A673 (cell line): Measurements from ENCODE around the gene FURIN. TPM values are rescaled to one million over a fixed set of nuclear protein-coding genes. Genes with fewer than 3 reads are reported as not detected.

Experiments used
- BruUV-seq: library from RNA; stranded (reverse); fragments of 400-500 nt; replicated peaks from 2 replicates; lab custom pipeline; 2021; lab: Mats Ljungman, UMichigan
- CTCF ChIA-PET: fragments of 300-600 bp; sonication (Branson Sonifier 250); formaldehyde crosslinking; loops from one replicate; lab custom pipeline; 2022; ENCODE audit warnings: antibody characterized with exemption; lab: Charles Lee
- POLR2A ChIA-PET: fragments of 300-600 bp; sonication (Branson Sonifier 250); formaldehyde crosslinking; loops from one replicate; lab custom pipeline; 2022; ENCODE audit warnings: antibody characterized with exemption; ENCODE audit not compliant: low non-redundant PET; lab: Charles Lee
- DNase-seq: peaks from one replicate; pipeline ENCODE4 v3.0.0-alpha.2; 2015; ENCODE audit warnings: low spot score
- H3K27ac ChIP-seq: fragments of 200-600 bp; sonication (generic); 2 replicates; pipeline ENCODE4 v1.5.1; 2016; ENCODE audit warnings: mixed run types, low read depth, mild to moderate bottlenecking, mixed read lengths, antibody characterized with exemption, low read length; ENCODE audit not compliant: poor library complexity, severe bottlenecking
- H3K27me3 ChIP-seq: fragments of 200-600 bp; sonication (generic); replicated peaks from 2 replicates; pipeline ENCODE4 v1.6.1; 2017; ENCODE audit warnings: mixed run types, low read depth, mild to moderate bottlenecking, mixed read lengths, antibody characterized with exemption, low read length; ENCODE audit not compliant: insufficient read depth, poor library complexity
- H3K36me3 ChIP-seq: fragments of 200-600 bp; sonication (generic); 2 replicates; pipeline ENCODE4 v1.6.1; 2016; ENCODE audit warnings: mixed run types, mild to moderate bottlenecking, mixed read lengths, antibody characterized with exemption, low read length; ENCODE audit not compliant: insufficient read depth, poor library complexity, severe bottlenecking
- H3K4me1 ChIP-seq: fragments of 200-600 bp; sonication (generic); 2 replicates; pipeline ENCODE4 v1.6.1; 2017; ENCODE audit warnings: mixed run types, mild to moderate bottlenecking, mixed read lengths, antibody characterized with exemption, low read length; ENCODE audit not compliant: insufficient read depth, poor library complexity, severe bottlenecking
- H3K4me3 ChIP-seq: fragments of 200-600 bp; sonication (generic); 2 replicates; pipeline ENCODE4 v1.5.1; 2016; ENCODE audit warnings: low read depth, mixed run types, mild to moderate bottlenecking, mixed read lengths, low read length; ENCODE audit not compliant: poor library complexity, severe bottlenecking
- H3K9me3 ChIP-seq: fragments of 200-600 bp; sonication (generic); 2 replicates; pipeline ENCODE4 v1.6.1; 2016; ENCODE audit warnings: mixed run types, low read depth, mild to moderate bottlenecking, mixed read lengths, antibody characterized with exemption, low read length; ENCODE audit not compliant: poor library complexity, severe bottlenecking
- EZH2 ChIP-seq: fragments of 200-600 bp; sonication (generic); IDR thresholded peaks from 2 replicates; pipeline ENCODE4 v1.6.1; 2017; ENCODE audit warnings: borderline replicate concordance, low read depth, mild to moderate bottlenecking, mixed read lengths, antibody characterized with exemption, low read length; ENCODE audit not compliant: poor library complexity, severe bottlenecking
- intact Hi-C: fragments of 100-400 bp; cut with micrococcal nuclease; formaldehyde crosslinking; loops from one replicate; pipeline ENCODE4 v1.10.0; 2022; ENCODE audit not compliant: unreplicated experiment
- total RNA-seq: library from RNA; stranded (reverse); gene quantifications from 2 replicates; pipeline ENCODE4 v1.2.3, GENCODE V29; 2021
- TF ChIP-seq, protein P1 (sequence below): fragments of 300-800, 200-600 bp; sonication (generic); conservative IDR thresholded peaks from 2 replicates; pipeline ENCODE4 v1.5.1; 2017; ENCODE audit warnings: low read depth, mild to moderate bottlenecking, antibody characterized with exemption, low read length, moderate library complexity, mixed read lengths

The FURIN gene
- total RNA-seq, 1 experiment from 2014 or later: 63.4 TPM

DNA sequence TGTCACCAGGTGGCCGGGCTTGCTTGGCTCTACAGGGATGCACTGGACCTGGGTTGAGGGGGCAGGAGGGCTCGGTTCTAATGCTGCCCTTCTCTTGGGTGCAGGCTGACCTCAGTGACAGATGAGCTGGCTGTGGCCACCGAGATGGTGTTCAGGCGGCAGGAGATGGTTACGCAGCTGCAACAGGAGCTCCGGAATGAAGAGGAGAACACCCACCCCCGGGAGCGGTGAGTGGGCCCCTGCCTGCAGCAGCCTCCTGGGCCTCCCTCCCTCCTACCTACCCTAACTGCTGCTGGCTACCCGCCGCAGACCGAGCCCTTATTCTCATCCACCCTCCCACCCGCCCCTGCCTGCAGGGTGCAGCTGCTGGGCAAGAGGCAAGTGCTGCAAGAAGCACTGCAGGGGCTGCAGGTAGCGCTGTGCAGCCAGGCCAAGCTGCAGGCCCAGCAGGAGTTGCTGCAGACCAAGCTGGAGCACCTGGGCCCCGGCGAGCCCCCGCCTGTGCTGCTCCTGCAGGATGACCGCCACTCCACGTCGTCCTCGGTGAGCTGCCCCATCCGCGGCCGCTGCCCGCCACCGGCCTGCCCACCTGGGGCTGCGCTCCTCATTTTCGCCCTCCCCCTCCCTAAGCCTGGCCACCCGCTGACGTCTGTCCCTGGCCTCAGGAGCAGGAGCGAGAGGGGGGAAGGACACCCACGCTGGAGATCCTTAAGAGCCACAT lies 21.5 kb downstream of the FURIN start:
- Histone ChIP-seq H3K36me3 (no peaks in the 10 kb centered on the region), H3K9me3 (no peaks in the 10 kb centered on the region), H3K27ac (no peak overlapping the region), H3K4me3 (no peak overlapping the region), H3K4me1 (no peaks in the 10 kb centered on the region), H3K27me3 (no peaks in the 10 kb centered on the region)
- BruUV-seq: no TSS peak
- intact Hi-C loops: loop anchor here (5.0 kb wide), 2 partner anchors 183 to 403 kb away; no protein-coding TSS in a partner anchor
- CTCF ChIA-PET: no interaction called here
- DNase-seq: no peak
- TF ChIP-seq, protein P1, sequence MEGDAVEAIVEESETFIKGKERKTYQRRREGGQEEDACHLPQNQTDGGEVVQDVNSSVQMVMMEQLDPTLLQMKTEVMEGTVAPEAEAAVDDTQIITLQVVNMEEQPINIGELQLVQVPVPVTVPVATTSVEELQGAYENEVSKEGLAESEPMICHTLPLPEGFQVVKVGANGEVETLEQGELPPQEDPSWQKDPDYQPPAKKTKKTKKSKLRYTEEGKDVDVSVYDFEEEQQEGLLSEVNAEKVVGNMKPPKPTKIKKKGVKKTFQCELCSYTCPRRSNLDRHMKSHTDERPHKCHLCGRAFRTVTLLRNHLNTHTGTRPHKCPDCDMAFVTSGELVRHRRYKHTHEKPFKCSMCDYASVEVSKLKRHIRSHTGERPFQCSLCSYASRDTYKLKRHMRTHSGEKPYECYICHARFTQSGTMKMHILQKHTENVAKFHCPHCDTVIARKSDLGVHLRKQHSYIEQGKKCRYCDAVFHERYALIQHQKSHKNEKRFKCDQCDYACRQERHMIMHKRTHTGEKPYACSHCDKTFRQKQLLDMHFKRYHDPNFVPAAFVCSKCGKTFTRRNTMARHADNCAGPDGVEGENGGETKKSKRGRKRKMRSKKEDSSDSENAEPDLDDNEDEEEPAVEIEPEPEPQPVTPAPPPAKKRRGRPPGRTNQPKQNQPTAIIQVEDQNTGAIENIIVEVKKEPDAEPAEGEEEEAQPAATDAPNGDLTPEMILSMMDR: no peak
- TF ChIP-seq EZH2: no peak
- POLR2A ChIA-PET: no interaction called here

DNA sequence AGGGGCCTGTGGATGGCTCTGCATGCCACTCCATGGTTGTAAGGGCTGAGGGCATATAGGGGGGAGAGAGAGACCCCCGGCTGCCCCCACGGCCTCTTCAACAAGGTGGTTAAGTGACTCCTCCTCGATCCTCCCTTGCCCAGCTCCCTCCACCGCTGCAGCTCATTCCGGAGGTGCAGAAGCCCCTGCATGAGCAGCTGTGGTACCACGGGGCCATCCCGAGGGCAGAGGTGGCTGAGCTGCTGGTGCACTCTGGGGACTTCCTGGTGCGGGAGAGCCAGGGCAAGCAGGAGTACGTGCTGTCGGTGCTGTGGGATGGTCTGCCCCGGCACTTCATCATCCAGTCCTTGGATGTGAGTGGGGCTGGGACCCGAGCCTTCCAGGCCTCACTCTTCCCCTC lies 22.5 kb downstream of the FURIN start:
- Histone ChIP-seq H3K4me3 (no peak overlapping the region), H3K27ac (no peak overlapping the region), H3K36me3 (no peaks in the 10 kb centered on the region), H3K4me1 (peaks cover 8% of the 10 kb centered on the region), H3K9me3 (no peaks in the 10 kb centered on the region), H3K27me3 (no peaks in the 10 kb centered on the region)
- DNase-seq: no peak
- intact Hi-C loops: no loop called here
- POLR2A ChIA-PET: no interaction called here
- CTCF ChIA-PET: no interaction called here
- TF ChIP-seq, protein P1: no peak
- no peak for TF ChIP-seq EZH2
- BruUV-seq: no TSS peak

DNA sequence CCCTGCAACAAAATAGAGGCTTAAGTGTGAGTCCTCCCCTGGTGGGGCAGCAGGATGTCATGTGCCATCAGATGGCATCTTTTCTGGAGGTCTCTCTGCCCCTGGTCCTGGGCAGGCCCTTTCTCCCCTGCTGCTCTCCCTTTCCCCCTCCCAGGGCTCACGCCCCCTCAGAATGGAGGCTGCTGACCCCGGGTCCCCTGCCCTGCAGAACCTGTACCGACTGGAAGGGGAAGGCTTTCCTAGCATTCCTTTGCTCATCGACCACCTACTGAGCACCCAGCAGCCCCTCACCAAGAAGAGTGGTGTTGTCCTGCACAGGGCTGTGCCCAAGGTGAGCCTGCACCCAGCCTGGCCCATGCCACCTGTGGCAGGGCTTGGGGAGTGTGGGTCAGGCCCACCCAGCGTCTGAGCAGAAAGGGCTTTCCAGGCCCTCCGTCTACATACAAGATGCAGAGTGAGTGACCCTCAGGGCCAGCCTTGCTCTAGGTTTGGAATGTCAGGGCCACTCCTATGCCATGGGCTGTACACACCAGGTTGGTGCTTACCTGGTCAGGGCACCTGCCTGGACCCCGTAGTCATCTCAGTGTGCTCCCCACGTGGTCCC lies 23.1 kb downstream of the FURIN start:
- TF ChIP-seq EZH2: no peak
- TF ChIP-seq, protein P1: no peak
- no peak overlapping the region for H3K27ac ChIP-seq
- no TSS peak for BruUV-seq
- no peak for DNase-seq
- H3K36me3 ChIP-seq: no peaks in the 10 kb centered on the region
- H3K4me1 ChIP-seq: peaks cover 9% of the 10 kb centered on the region
- H3K27me3 ChIP-seq: no peaks in the 10 kb centered on the region
- POLR2A ChIA-PET: no interaction called here
- H3K4me3 ChIP-seq: no peak overlapping the region
- H3K9me3 ChIP-seq: no peaks in the 10 kb centered on the region
- CTCF ChIA-PET: no interaction called here
- intact Hi-C loops: no loop called here
